Endothelial cell of umbilical vein (primary cell): ENCODE data around the gene ZNF74.

Experiments
- CTCF ChIP-seq, 2 donors: IDR thresholded peaks; 1 replicate in 1 of 2; 2 replicates in 1 of 2; pipeline ENCODE4 v1.5.1; 2011; ENCODE audit warnings: low read length in 2 of 2, mild to moderate bottlenecking in 2 of 2, moderate library complexity in 2 of 2, control low read depth in 1 of 2, inconsistent platforms in 1 of 2, low read depth in 1 of 2; ENCODE audit not compliant: insufficient read depth in 1 of 2; ENCODE audit errors: extremely low read depth in 1 of 2
- EZH2 ChIP-seq: IDR thresholded peaks from 2 replicates; pipeline ENCODE4 v1.6.1; 2012; ENCODE audit warnings: borderline replicate concordance, low read depth, mild to moderate bottlenecking, moderate library complexity, low read length, inconsistent platforms; ENCODE audit not compliant: severe bottlenecking
- FOS ChIP-seq: IDR thresholded peaks from 2 replicates; pipeline ENCODE4 v1.6.1; 2011; ENCODE audit warnings: mild to moderate bottlenecking, low read length, moderate library complexity, borderline replicate concordance; ENCODE audit not compliant: insufficient read depth
- GATA2 ChIP-seq: IDR thresholded peaks from 2 replicates; pipeline ENCODE4 v1.7.0; 2011; ENCODE audit warnings: low read depth, mild to moderate bottlenecking, moderate library complexity, mixed read lengths, low read length; ENCODE audit not compliant: insufficient read length, insufficient read depth
- JUN ChIP-seq: IDR thresholded peaks from 2 replicates; pipeline ENCODE4 v1.6.1; 2011; ENCODE audit warnings: borderline replicate concordance, low read depth; ENCODE audit not compliant: insufficient read length, insufficient read depth
- MAX ChIP-seq: IDR thresholded peaks from 2 replicates; pipeline ENCODE4 v1.6.1; 2011; ENCODE audit not compliant: insufficient read depth, insufficient read length
- MYC ChIP-seq: IDR thresholded peaks from one replicate; pipeline ENCODE4 v1.6.1; 2011; ENCODE audit warnings: mild to moderate bottlenecking, low read depth, low read length
- POLR2A ChIP-seq: IDR thresholded peaks from 2 replicates; pipeline ENCODE4 v1.6.1; 2012; ENCODE audit warnings: low read depth, mild to moderate bottlenecking, control low read depth, low read length
- POLR2AphosphoS5 ChIP-seq: IDR thresholded peaks from 2 replicates; pipeline ENCODE4 v1.6.1; 2012; ENCODE audit warnings: low read depth, mild to moderate bottlenecking, control low read depth, low read length, moderate library complexity; ENCODE audit not compliant: insufficient read depth

GRCh38 chr22:20418211-20418788, 24.3 kb downstream of the ZNF74 start:
- peak; percentile 82 to 92 for TF ChIP-seq CTCF (IDR thresholded peaks at IDR 0.05; ENCODE audit: extremely low read depth in 1 of 2, insufficient read depth in 1 of 2, low read depth in 1 of 2, low read length in 2 of 2)
- no peak for TF ChIP-seq GATA2
- no peak for TF ChIP-seq FOS
- no peak for TF ChIP-seq EZH2
- TF ChIP-seq POLR2A: no peak
- no peak for TF ChIP-seq POLR2AphosphoS5
- no peak for TF ChIP-seq JUN
- TF ChIP-seq MAX: no peak
- no peak for TF ChIP-seq MYC
